Fibroblast of villous mesenchyme (primary cell): ENCODE results near the gene SIK3. TPM values are rescaled to one million over a fixed set of nuclear protein-coding genes. Genes with fewer than 3 reads are reported as not detected.

Source experiments
- DNase-seq: peaks from one replicate; pipeline ENCODE4 v3.0.0-alpha.2; 2010; ENCODE audit warnings: low read depth
- H3K4me3 ChIP-seq: 2 replicates; pipeline ENCODE4 v1.5.1; 2011; ENCODE audit warnings: low read depth, mild to moderate bottlenecking, low read length
- total RNA-seq: library from RNA; depleted of rRNA; stranded (reverse); fragments of >200 nt; gene quantifications from 2 replicates; pipeline ENCODE4 v1.2.3, GENCODE V29; 2012
- TF ChIP-seq, protein P1 (sequence below): IDR thresholded peaks from 2 replicates; pipeline ENCODE4 v1.5.1; 2012; ENCODE audit warnings: low read depth, mild to moderate bottlenecking, low read length; ENCODE audit not compliant: insufficient read depth

SIK3 gene
- total RNA-seq, 1 donor, result 14.2 TPM

GRCh38 chr11:116955949-116956348, 142.3 kb downstream of the SIK3 start:
- TF ChIP-seq, protein P1, sequence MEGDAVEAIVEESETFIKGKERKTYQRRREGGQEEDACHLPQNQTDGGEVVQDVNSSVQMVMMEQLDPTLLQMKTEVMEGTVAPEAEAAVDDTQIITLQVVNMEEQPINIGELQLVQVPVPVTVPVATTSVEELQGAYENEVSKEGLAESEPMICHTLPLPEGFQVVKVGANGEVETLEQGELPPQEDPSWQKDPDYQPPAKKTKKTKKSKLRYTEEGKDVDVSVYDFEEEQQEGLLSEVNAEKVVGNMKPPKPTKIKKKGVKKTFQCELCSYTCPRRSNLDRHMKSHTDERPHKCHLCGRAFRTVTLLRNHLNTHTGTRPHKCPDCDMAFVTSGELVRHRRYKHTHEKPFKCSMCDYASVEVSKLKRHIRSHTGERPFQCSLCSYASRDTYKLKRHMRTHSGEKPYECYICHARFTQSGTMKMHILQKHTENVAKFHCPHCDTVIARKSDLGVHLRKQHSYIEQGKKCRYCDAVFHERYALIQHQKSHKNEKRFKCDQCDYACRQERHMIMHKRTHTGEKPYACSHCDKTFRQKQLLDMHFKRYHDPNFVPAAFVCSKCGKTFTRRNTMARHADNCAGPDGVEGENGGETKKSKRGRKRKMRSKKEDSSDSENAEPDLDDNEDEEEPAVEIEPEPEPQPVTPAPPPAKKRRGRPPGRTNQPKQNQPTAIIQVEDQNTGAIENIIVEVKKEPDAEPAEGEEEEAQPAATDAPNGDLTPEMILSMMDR, result no peak
- no peak for DNase-seq
- no peak overlapping the region for H3K4me3 ChIP-seq

DNA sequence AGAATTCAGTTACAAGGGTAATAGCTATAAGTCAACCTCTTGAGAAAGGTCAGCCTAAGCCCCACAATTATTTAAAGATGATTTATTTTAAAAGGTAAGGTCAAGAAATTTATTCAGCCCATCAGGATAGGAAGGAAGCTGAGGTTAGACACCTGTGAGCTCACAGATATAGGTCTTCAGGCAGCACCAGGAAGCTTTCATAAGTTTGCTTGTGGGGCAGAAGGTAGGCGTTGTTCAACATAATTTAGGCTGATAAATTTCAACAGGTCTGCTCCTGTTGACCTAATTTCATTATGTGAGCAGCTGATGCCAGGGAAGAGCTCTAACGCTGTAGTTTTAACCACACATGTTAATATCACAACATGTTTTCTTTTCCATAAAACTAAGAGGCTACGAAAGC, 142.7 kb downstream of the SIK3 start:
- DNase-seq, result no peak
- no peak overlapping the region for H3K4me3 ChIP-seq
- TF ChIP-seq, protein P1, result no peak

GRCh38 chr11:116953530-116954285, 144.5 kb downstream of the SIK3 start:
- H3K4me3 ChIP-seq, result no peak overlapping the region
- no peak for DNase-seq
- TF ChIP-seq, protein P1, result no peak

GRCh38 chr11:116951762-116952161, 146.5 kb downstream of the SIK3 start:
- TF ChIP-seq, protein P1, result no peak
- no peak overlapping the region for H3K4me3 ChIP-seq
- no peak for DNase-seq

DNA sequence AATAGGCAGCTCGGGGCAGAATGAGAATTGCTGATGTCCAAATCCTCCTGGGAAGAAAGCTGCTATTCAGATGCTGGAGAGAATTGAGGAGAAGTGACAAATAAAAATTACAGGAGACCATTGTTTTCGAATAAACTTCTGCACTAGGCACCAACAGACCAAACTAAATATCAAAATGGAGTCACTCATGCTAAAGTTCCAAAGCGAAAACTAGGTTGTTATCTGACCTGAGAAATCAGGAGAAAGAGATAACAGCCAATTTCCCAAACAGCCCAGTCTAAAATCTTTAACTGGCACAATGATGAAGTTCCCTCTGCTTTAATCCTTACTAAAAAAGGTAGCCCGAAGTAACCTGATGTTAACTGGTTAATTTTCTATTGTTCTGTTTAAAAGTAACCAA, 148.0 kb downstream of the SIK3 start:
- no peak overlapping the region for H3K4me3 ChIP-seq
- TF ChIP-seq, protein P1, result no peak
- no peak for DNase-seq

DNA sequence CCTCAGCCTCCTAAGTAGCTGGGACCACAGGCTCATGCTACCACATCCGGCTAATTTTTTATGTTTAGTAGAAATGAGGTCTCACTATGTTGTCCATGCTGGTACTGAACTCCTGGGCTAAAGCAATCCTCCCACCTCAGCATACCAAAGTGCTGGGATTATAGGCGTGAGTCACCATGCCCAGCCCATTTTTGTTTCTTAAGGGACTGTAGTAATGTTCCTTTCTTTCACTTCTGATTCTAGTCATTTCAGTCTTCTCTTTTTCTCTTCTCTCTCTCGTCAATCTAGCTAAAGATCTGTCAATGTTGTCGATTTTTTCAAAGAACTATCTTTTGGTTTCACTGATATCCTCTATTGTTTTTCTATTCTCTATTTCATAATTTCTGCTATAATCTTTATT, 149.8 kb downstream of the SIK3 start:
- peak; percentile 23 for DNase-seq
- TF ChIP-seq, protein P1, result no peak
- no peak overlapping the region for H3K4me3 ChIP-seq

GRCh38 chr11:116946414-116946813, 151.8 kb downstream of the SIK3 start:
- TF ChIP-seq, protein P1, result no peak
- peak; percentile 18 for DNase-seq
- no peak overlapping the region for H3K4me3 ChIP-seq
